B cell (primary cell): ENCODE data around the gene CAMTA1. TPM values are rescaled to one million over a fixed set of nuclear protein-coding genes. Genes with fewer than 3 reads are reported as not detected.

Source experiments
- ATAC-seq: fragments of 200-7000 bp; cut with Tn5 transposase; one replicate; pipeline ENCODE4 v1.10.0; 2021; ENCODE audit warnings: low read depth, mild to moderate bottlenecking, moderate number of reproducible peaks, moderate library complexity
- CTCF ChIA-PET: fragments of 350-600 bp; sonication (Branson Sonifier 250); formaldehyde crosslinking; loops from one replicate; lab custom pipeline; 2021; ENCODE audit warnings: antibody characterized with exemption, inconsistent platforms; lab: Charles Lee
- POLR2A ChIA-PET: fragments of 350-600 bp; sonication (Branson Sonifier 250); formaldehyde crosslinking; loops from one replicate; lab custom pipeline; 2021; ENCODE audit warnings: antibody characterized with exemption; lab: Charles Lee
- DNase-seq: peaks from one replicate; pipeline ENCODE4 v3.0.0; 2013
- H2AFZ ChIP-seq: 2 replicates; pipeline ENCODE4 v1.6.1; 2012; ENCODE audit warnings: mild to moderate bottlenecking, low read depth, low read length; ENCODE audit not compliant: insufficient read depth, poor library complexity, severe bottlenecking
- H3K27ac ChIP-seq, 2 donors: 1 replicate in 1 of 2; 2 replicates in 1 of 2; pipeline ENCODE4 v1.5.1; 2012 to 2013; ENCODE audit warnings: low read length in 2 of 2, mild to moderate bottlenecking in 2 of 2, moderate library complexity in 1 of 2
- H3K27me3 ChIP-seq, 4 experiments: fragments of 200-600 bp in 1 of 4; sonication (generic) in 1 of 4; replicated peaks in 1 of 4; 1 replicate in 2 of 4; 2 replicates in 2 of 4; pipeline versions ENCODE4 v1.6.1 to v1.7.0; 2013 to 2016; ENCODE audit warnings: low read length in 3 of 4, mild to moderate bottlenecking in 2 of 4, mixed read lengths in 1 of 4, moderate library complexity in 1 of 4; ENCODE audit not compliant: insufficient read depth in 4 of 4, control insufficient read depth in 3 of 4; ENCODE audit errors: control extremely low read depth in 1 of 4
- H3K36me3 ChIP-seq, 2 experiments: replicated peaks in 1 of 2; 1 replicate in 1 of 2; 2 replicates in 1 of 2; pipeline versions ENCODE4 v1.6.1 to v1.7.1; 2013; ENCODE audit warnings: low read length in 1 of 2; ENCODE audit not compliant: insufficient read depth in 2 of 2, control insufficient read depth in 1 of 2; ENCODE audit errors: control extremely low read depth in 1 of 2, extremely low read depth in 1 of 2
- H3K4me1 ChIP-seq, 2 donors: fragments of 200-600 bp in 1 of 2; sonication (generic) in 1 of 2; 1 replicate in 1 of 2; 2 replicates in 1 of 2; pipeline versions ENCODE4 v1.5.1 to v1.6.1; 2013 to 2017; ENCODE audit warnings: low read length in 2 of 2; ENCODE audit not compliant: control insufficient read depth in 2 of 2, insufficient read depth in 2 of 2
- H3K4me2 ChIP-seq: replicated peaks from 2 replicates; pipeline ENCODE3; 2012; ENCODE audit warnings: mild to moderate bottlenecking, low read depth, low read length; ENCODE audit not compliant: poor library complexity, severe bottlenecking
- H3K4me3 ChIP-seq, 5 experiments: fragments of 200-600 bp in 1 of 5; sonication (generic) in 1 of 5; 1 replicate in 3 of 5; 2 replicates in 2 of 5; pipeline versions ENCODE4 v1.5.1 to v1.7.0; 2011 to 2016; ENCODE audit warnings: low read length in 4 of 5, mild to moderate bottlenecking in 4 of 5, low read depth in 2 of 5, control low read depth in 1 of 5, moderate library complexity in 1 of 5; ENCODE audit not compliant: insufficient read depth in 1 of 5; ENCODE audit errors: control extremely low read depth in 1 of 5, extremely low read depth in 1 of 5
- H3K79me2 ChIP-seq: fragments of 200-600 bp; sonication (generic); one replicate; pipeline ENCODE4 v1.6.0; 2016; ENCODE audit warnings: low read length; ENCODE audit not compliant: control insufficient read depth, insufficient read depth
- H3K9ac ChIP-seq: fragments of 200-600 bp; sonication (generic); 2 replicates; pipeline ENCODE4 v1.6.1; 2017; ENCODE audit warnings: mild to moderate bottlenecking, low read length, moderate library complexity
- H3K9me3 ChIP-seq, 3 donors: one replicate each; pipeline versions ENCODE4 v1.6.1 to v1.7.1; 2013; ENCODE audit warnings: low read length in 2 of 3; ENCODE audit not compliant: control insufficient read depth in 2 of 3, insufficient read depth in 1 of 3; ENCODE audit errors: control extremely low read depth in 1 of 3
- H4K20me1 ChIP-seq: 2 replicates; pipeline ENCODE4 v1.6.0; 2012; ENCODE audit warnings: mild to moderate bottlenecking, low read length; ENCODE audit not compliant: insufficient read depth, control insufficient read depth, poor library complexity, severe bottlenecking
- H3K27ac Mint-ChIP-seq: one replicate; pipeline ENCODE4 v1.8.0; 2021; ENCODE audit warnings: mixed read lengths
- H3K27me3 Mint-ChIP-seq: one replicate; pipeline ENCODE4 v1.8.0; 2021; ENCODE audit warnings: mixed read lengths
- H3K4me1 Mint-ChIP-seq: one replicate; pipeline ENCODE4 v1.8.0; 2021; ENCODE audit warnings: mixed read lengths
- H3K4me3 Mint-ChIP-seq: one replicate; pipeline ENCODE4 v1.8.0; 2021; ENCODE audit warnings: mixed read lengths
- H3K9me3 Mint-ChIP-seq: one replicate; pipeline ENCODE4 v1.8.0; 2022; ENCODE audit warnings: mixed read lengths; ENCODE audit not compliant: insufficient read depth
- EZH2 ChIP-seq: IDR thresholded peaks from 2 replicates; pipeline ENCODE4 v1.6.1; 2012; ENCODE audit warnings: borderline replicate concordance, low read depth, mild to moderate bottlenecking, moderate library complexity, low read length; ENCODE audit not compliant: insufficient read depth, poor library complexity, severe bottlenecking
- WGBS: methylation state at CpG from one replicate; pipeline ENCODE4 v1.1.5; 2013; ENCODE audit warnings: missing lambda C conversion rate; ENCODE audit not compliant: insufficient coverage; 5-methylcytosine and 5-hydroxymethylcytosine counted together
- intact Hi-C: fragments of 100-400 bp; cut with micrococcal nuclease; formaldehyde crosslinking; loops from one replicate; pipeline ENCODE4 v1.10.0; 2022
- polyA plus RNA-seq: library from polyadenylated mRNA; depleted of rRNA; stranded (reverse); fragments of >200 nt; gene quantifications from 2 replicates; pipeline ENCODE4 v1.2.3, GENCODE V29; 2012
- total RNA-seq, 2 donors: library from RNA; stranded (reverse); fragments of 120-200 nt in 1 of 2; gene quantifications; 1 replicate in 1 of 2; 2 replicates in 1 of 2; pipeline versions ENCODE4 v1.2.3 to v1.2.4, GENCODE V29; 2013 to 2022
- TF ChIP-seq, protein P1 (sequence below): fragments of 200-600 bp; IDR thresholded peaks from one replicate; pipeline ENCODE4 v1.8.0; 2022; ENCODE audit warnings: antibody characterized with exemption, mild to moderate bottlenecking

CAMTA1 gene
- total and polyA plus RNA-seq, 2 donors (not counting 1 experiment from before 2014, with no cell fraction given): 42.2 to 45.7 TPM

GRCh38 chr1:6918186-6918924 lies 133.1 kb downstream of the CAMTA1 start:
- Histone ChIP-seq H3K27ac (no peak overlapping the region), H3K36me3 (no peaks in the 10 kb centered on the region), H3K9me3 (peaks cover 0 to 3% (median 0%) of the 10 kb centered on the region in 3 donors), H3K79me2 (no peaks in the 10 kb centered on the region), H3K4me3 (no peak overlapping the region), H3K27me3 (peaks cover 0 to 4% (median 0%) of the 10 kb centered on the region in 4 experiments), H3K4me1 (no peaks in the 10 kb centered on the region), H2AFZ (no peak overlapping the region), H3K9ac (no peak overlapping the region), H3K4me2 (no peak overlapping the region), H4K20me1 (no peaks in the 10 kb centered on the region)
- ChIA-PET CTCF (no interaction called here), POLR2A (no interaction called here)
- H3K27ac Mint-ChIP-seq: no peak overlapping the region
- intact Hi-C loops: no loop called here
- peaks cover 27% of the 10 kb centered on the region for H3K27me3 Mint-ChIP-seq
- H3K4me1 Mint-ChIP-seq: no peaks in the 10 kb centered on the region
- DNase-seq (no peak), ATAC-seq (no peak)
- TF ChIP-seq, protein P1, sequence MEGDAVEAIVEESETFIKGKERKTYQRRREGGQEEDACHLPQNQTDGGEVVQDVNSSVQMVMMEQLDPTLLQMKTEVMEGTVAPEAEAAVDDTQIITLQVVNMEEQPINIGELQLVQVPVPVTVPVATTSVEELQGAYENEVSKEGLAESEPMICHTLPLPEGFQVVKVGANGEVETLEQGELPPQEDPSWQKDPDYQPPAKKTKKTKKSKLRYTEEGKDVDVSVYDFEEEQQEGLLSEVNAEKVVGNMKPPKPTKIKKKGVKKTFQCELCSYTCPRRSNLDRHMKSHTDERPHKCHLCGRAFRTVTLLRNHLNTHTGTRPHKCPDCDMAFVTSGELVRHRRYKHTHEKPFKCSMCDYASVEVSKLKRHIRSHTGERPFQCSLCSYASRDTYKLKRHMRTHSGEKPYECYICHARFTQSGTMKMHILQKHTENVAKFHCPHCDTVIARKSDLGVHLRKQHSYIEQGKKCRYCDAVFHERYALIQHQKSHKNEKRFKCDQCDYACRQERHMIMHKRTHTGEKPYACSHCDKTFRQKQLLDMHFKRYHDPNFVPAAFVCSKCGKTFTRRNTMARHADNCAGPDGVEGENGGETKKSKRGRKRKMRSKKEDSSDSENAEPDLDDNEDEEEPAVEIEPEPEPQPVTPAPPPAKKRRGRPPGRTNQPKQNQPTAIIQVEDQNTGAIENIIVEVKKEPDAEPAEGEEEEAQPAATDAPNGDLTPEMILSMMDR: no peak
- no peak for TF ChIP-seq EZH2
- H3K9me3 Mint-ChIP-seq: peaks cover 3% of the 10 kb centered on the region
- no peak overlapping the region for H3K4me3 Mint-ChIP-seq
- 81% methylated on average over 12 of the region's 13 CpGs for WGBS

- H3K9me3 Mint-ChIP-seq: peaks cover 3% of the 10 kb centered on the region
- peaks cover 0 to 3% (median 0%) of the 10 kb centered on the region in 3 donors for H3K9me3 ChIP-seq
Observed at GRCh38 chr1:6918925-6919511, 133.8 kb downstream of the CAMTA1 start.

More at GRCh38 chr1:6918925-6919511, 133.8 kb downstream of the CAMTA1 start:
- H3K4me1 Mint-ChIP-seq: no peaks in the 10 kb centered on the region
- TF ChIP-seq EZH2: no peak
- TF ChIP-seq, protein P1: no peak
- Histone ChIP-seq H3K36me3 (no peaks in the 10 kb centered on the region), H3K9ac (no peak overlapping the region), H4K20me1 (no peaks in the 10 kb centered on the region), H3K4me3 (no peak overlapping the region), H3K4me2 (no peak overlapping the region), H3K27me3 (peaks cover 0 to 4% (median 0%) of the 10 kb centered on the region in 4 experiments), H3K79me2 (no peaks in the 10 kb centered on the region), H3K4me1 (no peaks in the 10 kb centered on the region), H2AFZ (no peak overlapping the region), H3K27ac (no peak overlapping the region)
- no peak overlapping the region for H3K4me3 Mint-ChIP-seq
- ATAC-seq (no peak), DNase-seq (no peak)
- 77% methylated on average over 6 of the region's 7 CpGs for WGBS
- peaks cover 25% of the 10 kb centered on the region for H3K27me3 Mint-ChIP-seq
- POLR2A ChIA-PET: no interaction called here
- CTCF ChIA-PET: interaction anchor here (1.5 kb wide), 1 partner anchor 28 kb away, joined by 3 read pairs; no protein-coding TSS in a partner anchor
- H3K27ac Mint-ChIP-seq: no peak overlapping the region
- intact Hi-C loops: no loop called here
